Tibial artery (tissue), 4 donors: ENCODE data around the gene BICDL2.

Experiments
- DNase-seq, 2 donors: peaks; one replicate each; pipeline ENCODE4 v3.0.0-alpha.2; 2019
- H3K27ac ChIP-seq, 2 donors: fragments of 200-600 bp; sonication (generic) in 1 of 2; 1 replicate in 1 of 2; 2 replicates in 1 of 2; pipeline ENCODE4 v1.5.1; 2018 to 2019; ENCODE audit warnings: mild to moderate bottlenecking in 1 of 2
- H3K27me3 ChIP-seq, 2 donors: fragments of 200-600 bp; sonication (generic) in 1 of 2; one replicate each; pipeline versions ENCODE4 v1.5.1 to v1.6.0; 2016 to 2019
- H3K36me3 ChIP-seq, 3 donors: fragments of 200-600 bp; sonication (generic) in 2 of 3; one replicate each; pipeline ENCODE4 v1.5.1; 2016 to 2019; ENCODE audit warnings: mild to moderate bottlenecking in 2 of 3
- H3K4me1 ChIP-seq, 4 donors: fragments of 200-600 bp; sonication (generic) in 2 of 4; 1 replicate in 3 of 4; 2 replicates in 1 of 4; pipeline ENCODE4 v1.5.1; 2016 to 2019
- H3K4me3 ChIP-seq, 2 donors: fragments of 200-600 bp; sonication (generic) in 1 of 2; 1 replicate in 1 of 2; 2 replicates in 1 of 2; pipeline ENCODE4 v1.5.1; 2018 to 2019; ENCODE audit warnings: mild to moderate bottlenecking in 2 of 2
- H3K9me3 ChIP-seq, 3 donors: fragments of 200-600 bp; sonication (generic) in 1 of 3; one replicate each; pipeline ENCODE4 v1.5.1; 2016 to 2019
- CTCF ChIP-seq, 2 experiments: fragments of 200-600 bp in 1 of 2; fragments of 450-650 bp in 1 of 2; IDR thresholded peaks; one replicate each; pipeline ENCODE4 v1.5.1; 2017 to 2019; ENCODE audit warnings: antibody characterized with exemption in 2 of 2, mild to moderate bottlenecking in 1 of 2, moderate library complexity in 1 of 2
- intact Hi-C: fragments of 100-400 bp; cut with DNase I; formaldehyde crosslinking; loops from one replicate; pipeline ENCODE4 v1.15.0; 2023; ENCODE audit warnings: low total_unique reads

BICDL2 gene

GRCh38 chr16:2990891-2991290 is 45.9 kb downstream of the BICDL2 start:
- DNase-seq = no peak
- Histone ChIP-seq H3K9me3 (no peaks in the 10 kb centered on the region), H3K27me3 (peaks cover 0 to 40% of the 10 kb centered on the region in 2 donors), H3K4me1 (peaks cover 0 to 6% (median 3%) of the 10 kb centered on the region in 4 donors), H3K4me3 (no peak overlapping the region), H3K36me3 (no peaks in the 10 kb centered on the region), H3K27ac (no peak overlapping the region)
- no peak for TF ChIP-seq CTCF (IDR thresholded peaks at IDR 0.05)
- intact Hi-C loops = no loop called here

- Histone ChIP-seq H3K36me3 (no peaks in the 10 kb centered on the region), H3K4me1 (peaks cover 0 to 27% (median 21%) of the 10 kb centered on the region in 4 donors), H3K4me3 (no peak overlapping the region), H3K27ac (no peak overlapping the region), H3K9me3 (no peaks in the 10 kb centered on the region), H3K27me3 (peaks cover 0 to 35% of the 10 kb centered on the region in 2 donors)
- intact Hi-C loops = no loop called here
- DNase-seq = no peak
- no peak for TF ChIP-seq CTCF (IDR thresholded peaks at IDR 0.05)
Measured at GRCh38 chr16:2988590-2989099, 48.1 kb downstream of the BICDL2 start.

- DNase-seq = no peak
- Histone ChIP-seq H3K27me3 (peaks cover 0 to 35% of the 10 kb centered on the region in 2 donors), H3K4me3 (no peak overlapping the region), H3K36me3 (no peaks in the 10 kb centered on the region), H3K27ac (no peak overlapping the region), H3K9me3 (no peaks in the 10 kb centered on the region), H3K4me1 (peaks cover 0 to 33% (median 24%) of the 10 kb centered on the region in 4 donors)
- intact Hi-C loops = no loop called here
- TF ChIP-seq CTCF (IDR thresholded peaks at IDR 0.05) = no peak
Measured at GRCh38 chr16:2987833-2988232, 48.9 kb downstream of the BICDL2 start.

GRCh38 chr16:2987286-2987685 is 49.5 kb downstream of the BICDL2 start:
- Histone ChIP-seq H3K4me1 (peaks cover 0 to 33% (median 24%) of the 10 kb centered on the region in 4 donors), H3K27ac (no peak overlapping the region), H3K27me3 (peaks cover 0 to 35% of the 10 kb centered on the region in 2 donors), H3K4me3 (no peak overlapping the region), H3K9me3 (no peaks in the 10 kb centered on the region), H3K36me3 (no peaks in the 10 kb centered on the region)
- DNase-seq = no peak
- TF ChIP-seq CTCF (IDR thresholded peaks at IDR 0.05) = no peak
- intact Hi-C loops = no loop called here

GRCh38 chr16:2986623-2987188 is 50.0 kb downstream of the BICDL2 start:
- no peak overlapping the region for H3K27ac ChIP-seq
- no peak overlapping the region for H3K4me3 ChIP-seq

More at GRCh38 chr16:2986623-2987188, 50.0 kb downstream of the BICDL2 start:
- no peak for TF ChIP-seq CTCF (IDR thresholded peaks at IDR 0.05)
- Histone ChIP-seq H3K4me1 (peaks cover 0 to 33% (median 24%) of the 10 kb centered on the region in 4 donors), H3K9me3 (no peaks in the 10 kb centered on the region), H3K27me3 (peaks cover 0 to 35% of the 10 kb centered on the region in 2 donors), H3K36me3 (no peaks in the 10 kb centered on the region)
- intact Hi-C loops = no loop called here
- DNase-seq = no peak
